ENCODE measurements around the gene GFPT2. TPM values are rescaled to one million over a fixed set of nuclear protein-coding genes. Genes with fewer than 3 reads are reported as not detected.

Gene GFPT2
- total and polyA plus RNA-seq, 2 of the 4 experiments (the other 2 are of a cell fraction) = 20.3 to 20.8 TPM

DNA sequence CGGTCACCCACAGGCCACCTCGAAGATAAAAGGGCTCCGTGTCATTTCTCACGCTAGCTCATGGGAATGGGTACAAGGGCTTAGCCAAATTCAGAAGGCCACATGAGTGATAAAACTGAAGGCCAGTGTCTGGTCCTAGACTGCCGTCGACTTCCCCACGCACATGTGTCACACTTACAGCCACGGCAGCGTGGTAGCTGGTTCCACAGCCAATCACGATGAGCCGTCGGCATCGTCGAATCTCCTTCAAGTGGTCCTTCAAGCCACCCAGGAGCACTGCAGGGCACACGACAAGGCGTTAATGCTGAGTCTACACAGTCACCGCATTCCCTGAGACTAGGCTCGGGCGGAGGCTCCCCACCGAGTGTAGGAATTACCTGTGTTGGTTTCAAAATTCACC, 36.5 kb downstream of the GFPT2 start:
- Histone ChIP-seq H3K27me3 (ENCODE audit: control insufficient read depth, insufficient read depth, low read length) (no peaks in the 10 kb centered on the region), H3K79me1 (ENCODE audit: low read depth in 1 of 2, low read length in 2 of 2) (no peaks in the 10 kb centered on the region), H4K8ac (ENCODE audit: low read depth in 2 of 2, low read length in 2 of 2) (no peak overlapping the region), H2BK20ac (ENCODE audit: low read depth, low read length) (no peak overlapping the region), H2AK5ac (ENCODE audit: low read depth, low read length) (no peak overlapping the region), H3K18ac (ENCODE audit: low read depth, low read length) (no peak overlapping the region), H3K23ac (ENCODE audit: low read depth, low read length) (no peak overlapping the region), H3K56ac (ENCODE audit: extremely low read depth, insufficient read depth, low read length) (no peak overlapping the region), H2BK15ac (ENCODE audit: low read depth, low read length) (no peak overlapping the region), H3K36me3 (ENCODE audit: control insufficient read depth, insufficient read depth, low read length) (peaks cover 12% of the 10 kb centered on the region), H2BK5ac (ENCODE audit: low read depth, low read length, poor library complexity, severe bottlenecking) (no peak overlapping the region), H2AK9ac (replicated peaks; ENCODE audit: low read depth, low read length, poor library complexity) (no peak overlapping the region), H3K9me3 (ENCODE audit: control insufficient read depth, insufficient read depth, low read length) (no peaks in the 10 kb centered on the region), H3K4me3 (ENCODE audit: insufficient read depth, low read depth, low read length) (no peak overlapping the region), H3K14ac (replicated peaks; ENCODE audit: low read depth, low read length) (no peak overlapping the region), H3K4ac (ENCODE audit: low read depth, low read length) (no peak overlapping the region), H3K4me1 (ENCODE audit: control insufficient read depth, insufficient read depth, low read length) (no peaks in the 10 kb centered on the region), H4K20me1 (ENCODE audit: insufficient read depth, low read length) (no peaks in the 10 kb centered on the region), H3K9me1 (ENCODE audit: insufficient read depth, low read length) (peaks cover 4% of the 10 kb centered on the region; the same call in 1 of the 2 replicates), H4K91ac (ENCODE audit: insufficient read depth, low read depth, low read length) (no peak overlapping the region), H4K5ac (ENCODE audit: low read depth, low read length) (no peak overlapping the region), H3K4me2 (ENCODE audit: low read depth, low read length) (no peak overlapping the region), H2AFZ (replicated peaks; ENCODE audit: low read length, poor library complexity) (peak overlapping the region; percentile 11), H3K9ac (ENCODE audit: low read depth, low read length) (no peak overlapping the region), H3K27ac (ENCODE audit: insufficient read depth, low read length) (no peak overlapping the region), H2BK120ac (ENCODE audit: low read depth, low read length) (no peak overlapping the region)
- WGBS, 2 experiments (ENCODE audit: extremely low coverage in 2 of 2, insufficient read length in 1 of 2) = 97% methylated on average over 20 of the region's 20 CpGs; no CpG with 5 or more reads in 1 of the 2 experiments
- BruUV-seq (replicated peaks) = no TSS peak
- no peak for ATAC-seq (ENCODE audit: low read depth)
- dilution Hi-C loops (cut with HindIII; ENCODE audit: low sequenced_read_pairs, unreplicated experiment) (no loop called here), in situ Hi-C loops (cut with MboI; ENCODE audit: low sequenced_read_pairs) (no loop called here), intact Hi-C loops (cut with micrococcal nuclease) (no loop called here)
- ChIA-PET CTCF (interaction anchor here (0.7 to 2.9 kb wide), 7 partner anchors 9 to 35 kb away, joined by 3 to 12 read pairs (median 5); no protein-coding TSS in a partner anchor), POLR2A (ENCODE audit: unreplicated experiment) (no interaction called here)
- DNase-seq = no peak
- TF ChIP-seq, protein P1, sequence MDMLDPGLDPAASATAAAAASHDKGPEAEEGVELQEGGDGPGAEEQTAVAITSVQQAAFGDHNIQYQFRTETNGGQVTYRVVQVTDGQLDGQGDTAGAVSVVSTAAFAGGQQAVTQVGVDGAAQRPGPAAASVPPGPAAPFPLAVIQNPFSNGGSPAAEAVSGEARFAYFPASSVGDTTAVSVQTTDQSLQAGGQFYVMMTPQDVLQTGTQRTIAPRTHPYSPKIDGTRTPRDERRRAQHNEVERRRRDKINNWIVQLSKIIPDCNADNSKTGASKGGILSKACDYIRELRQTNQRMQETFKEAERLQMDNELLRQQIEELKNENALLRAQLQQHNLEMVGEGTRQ (IDR thresholded peaks at IDR 0.05; ENCODE audit: low read depth, low read length) = no peak
- TF ChIP-seq MAZ (IDR thresholded peaks at IDR 0.05; ENCODE audit: borderline replicate concordance, low read depth, low read length) (no peak), MAFK (IDR thresholded peaks at IDR 0.05; ENCODE audit: low read depth, low read length) (no peak), NFE2L2 (IDR thresholded peaks at IDR 0.05; ENCODE audit: low read depth, low read length) (no peak), BHLHE40 (IDR thresholded peaks at IDR 0.05; ENCODE audit: low read depth, low read length) (no peak), CHD1 (IDR thresholded peaks at IDR 0.05; ENCODE audit: low read depth, low read length) (no peak), RFX5 (IDR thresholded peaks at IDR 0.05; ENCODE audit: low read depth, low read length) (no peak), RAD21 (IDR thresholded peaks at IDR 0.05; ENCODE audit: low read length) (no peak)

Measured in IMR-90 (cell line).